Esophagus muscularis mucosa (tissue), 4 donors: ENCODE results near the gene PSMB7. TPM values are rescaled to one million over a fixed set of nuclear protein-coding genes. Genes with fewer than 3 reads are reported as not detected.

Source experiments
- DNase-seq: peaks from one replicate; pipeline ENCODE4 v3.0.0-alpha.2; 2017; ENCODE audit errors: extremely low spot score
- H3K27ac ChIP-seq, 4 donors: fragments of 200-600 bp; sonication (generic); replicated peaks in 1 of 4; 1 replicate in 3 of 4; 2 replicates in 1 of 4; pipeline ENCODE4 v1.5.1; 2016 to 2019; ENCODE audit warnings: mild to moderate bottlenecking in 1 of 4
- H3K27me3 ChIP-seq, 4 donors: fragments of 200-600 bp; sonication (generic); one replicate each; pipeline versions ENCODE4 v1.5.1 to v1.6.0; 2016 to 2019
- H3K36me3 ChIP-seq, 4 donors: fragments of 200-600 bp; sonication (generic); one replicate each; pipeline ENCODE4 v1.5.1; 2016 to 2019
- H3K4me1 ChIP-seq, 4 donors: fragments of 200-600 bp; sonication (generic); one replicate each; pipeline ENCODE4 v1.5.1; 2016 to 2019
- H3K4me3 ChIP-seq, 4 donors: fragments of 200-600 bp; sonication (generic); 1 replicate in 2 of 4; 2 replicates in 2 of 4; pipeline ENCODE4 v1.5.1; 2016 to 2019; ENCODE audit warnings: mild to moderate bottlenecking in 4 of 4, moderate library complexity in 1 of 4
- H3K9me3 ChIP-seq, 4 donors: fragments of 200-600 bp; sonication (generic); 1 replicate in 3 of 4; 2 replicates in 1 of 4; pipeline ENCODE4 v1.5.1; 2016 to 2019
- CTCF ChIP-seq, 3 experiments: fragments of 200-600 bp in 2 of 3; fragments of 450-650 bp in 1 of 3; sonication (generic) in 2 of 3; IDR thresholded peaks; one replicate each; pipeline ENCODE4 v1.5.1; 2017 to 2019; ENCODE audit warnings: antibody characterized with exemption in 3 of 3, mild to moderate bottlenecking in 2 of 3, moderate library complexity in 1 of 3
- EP300 ChIP-seq: sonication (generic); formaldehyde crosslinking; IDR thresholded peaks from one replicate; pipeline ENCODE4 v1.6.1; 2017; ENCODE audit warnings: antibody characterized with exemption
- POLR2A ChIP-seq: fragments of 450-650 bp; IDR thresholded peaks from one replicate; pipeline ENCODE4 v1.6.1; 2017; ENCODE audit warnings: antibody characterized with exemption, moderate library complexity, mild to moderate bottlenecking, low read depth
- POLR2AphosphoS5 ChIP-seq, 2 donors: sonication (generic); formaldehyde crosslinking; IDR thresholded peaks; one replicate each; pipeline ENCODE4 v1.6.1; 2017; ENCODE audit warnings: antibody characterized with exemption in 2 of 2
- WGBS: methylation state at CpG from one replicate; pipeline ENCODE4 v1.1.5; 2018; 5-methylcytosine and 5-hydroxymethylcytosine counted together
- intact Hi-C: fragments of 100-400 bp; cut with DNase I; formaldehyde crosslinking; loops from one replicate; pipeline ENCODE4 v1.15.1; 2023
- total RNA-seq, 4 donors: library from RNA; depleted of rRNA; stranded (reverse); fragments of >200 nt; gene quantifications; one replicate each; pipeline versions ENCODE4 v1.1.0 to v1.2.1, GENCODE V29; 2016

Gene PSMB7
- total RNA-seq, 4 donors from 2014 or later, result 105 to 124 (median 113) TPM

GRCh38 chr9:124410321-124410913, 4.8 kb downstream of the PSMB7 start:
- intact Hi-C loops, result loop anchor here (10.0 kb wide), 1 partner anchor 1146 kb away; the partner anchor contains the start of gene STRBP
- Histone ChIP-seq H3K36me3 (peaks cover 56 to 86% (median 82%) of the 10 kb centered on the region in 4 donors), H3K27me3 (no peaks in the 10 kb centered on the region), H3K4me3 (no peak overlapping the region), H3K9me3 (no peaks in the 10 kb centered on the region), H3K4me1 (peaks cover 10 to 26% (median 21%) of the 10 kb centered on the region in 4 donors), H3K27ac (no peak overlapping the region)
- DNase-seq, result no peak
- WGBS, result 63% methylated on average over 3 of the region's 3 CpGs
- TF ChIP-seq POLR2A (no peak), POLR2AphosphoS5 (IDR thresholded peaks at IDR 0.05) (no peak), CTCF (IDR thresholded peaks at IDR 0.05) (peak in 2 of 3 experiments; percentile 13 to 25), EP300 (no peak)

- no peak for DNase-seq
- Histone ChIP-seq H3K27ac (no peak overlapping the region), H3K27me3 (no peaks in the 10 kb centered on the region), H3K4me3 (no peak overlapping the region), H3K36me3 (peaks cover 66 to 96% (median 92%) of the 10 kb centered on the region in 4 donors), H3K4me1 (peaks cover 7 to 20% (median 16%) of the 10 kb centered on the region in 4 donors), H3K9me3 (no peaks in the 10 kb centered on the region)
- 90% methylated on average over 3 of the region's 3 CpGs for WGBS
- TF ChIP-seq CTCF (IDR thresholded peaks at IDR 0.05) (no peak), POLR2A (no peak)
- intact Hi-C loops, result no loop called here
These were observed 5.8 kb downstream of the PSMB7 start for GRCh38 chr9:124409410-124409809.

GRCh38 chr9:124403246-124403645, 12.0 kb downstream of the PSMB7 start:
- Histone ChIP-seq H3K27ac (no peak overlapping the region), H3K9me3 (no peaks in the 10 kb centered on the region), H3K27me3 (no peaks in the 10 kb centered on the region), H3K4me3 (no peak overlapping the region), H3K36me3 (peaks cover 41 to 81% (median 71%) of the 10 kb centered on the region in 4 donors), H3K4me1 (peaks cover 12 to 20% (median 17%) of the 10 kb centered on the region in 4 donors)
- no peak for DNase-seq
- no peak for TF ChIP-seq POLR2AphosphoS5 (IDR thresholded peaks at IDR 0.05)
- WGBS, result 94% methylated on average over 4 of the region's 4 CpGs
- intact Hi-C loops, result no loop called here

- no peak for DNase-seq
- no peak for TF ChIP-seq EP300
- no peak for TF ChIP-seq POLR2AphosphoS5 (IDR thresholded peaks at IDR 0.05)
- TF ChIP-seq CTCF (IDR thresholded peaks at IDR 0.05), result no peak
- TF ChIP-seq POLR2A, result no peak
- Histone ChIP-seq H3K27ac (peak overlapping the region in 1 of 4 donors; percentile 30), H3K9me3 (no peaks in the 10 kb centered on the region), H3K4me3 (peak overlapping the region in 1 of 4 donors; percentile 5), H3K4me1 (peaks cover 12 to 32% (median 18%) of the 10 kb centered on the region in 4 donors), H3K36me3 (peaks cover 25 to 69% (median 50%) of the 10 kb centered on the region in 4 donors), H3K27me3 (no peaks in the 10 kb centered on the region)
- intact Hi-C loops, result no loop called here
- 56% methylated on average over 15 of the region's 15 CpGs for WGBS
These were observed 15.0 kb downstream of the PSMB7 start for GRCh38 chr9:124399968-124400940.

- no peak for DNase-seq
- intact Hi-C loops, result no loop called here
- Histone ChIP-seq H3K27me3 (no peaks in the 10 kb centered on the region), H3K36me3 (peaks cover 17 to 62% (median 45%) of the 10 kb centered on the region in 4 donors), H3K4me3 (peak overlapping the region in 1 of 4 donors; percentile 5), H3K27ac (peak overlapping the region in 3 of 4 donors; percentile 27 to 39 (median 30)), H3K9me3 (no peaks in the 10 kb centered on the region), H3K4me1 (peaks cover 12 to 32% (median 18%) of the 10 kb centered on the region in 4 donors)
- 63% methylated on average over 12 of the region's 12 CpGs for WGBS
- TF ChIP-seq POLR2AphosphoS5 (IDR thresholded peaks at IDR 0.05) (no peak), EP300 (no peak), POLR2A (no peak), CTCF (IDR thresholded peaks at IDR 0.05) (no peak)
These were observed 15.8 kb downstream of the PSMB7 start for GRCh38 chr9:124399323-124399967.
